ENCODE measurements around the gene MIGA2. TPM values are rescaled to one million over a fixed set of nuclear protein-coding genes. Genes with fewer than 3 reads are reported as not detected.

MIGA2 gene
- total RNA-seq, 2 donors from 2014 or later = 68.3 to 71.3 TPM

DNA sequence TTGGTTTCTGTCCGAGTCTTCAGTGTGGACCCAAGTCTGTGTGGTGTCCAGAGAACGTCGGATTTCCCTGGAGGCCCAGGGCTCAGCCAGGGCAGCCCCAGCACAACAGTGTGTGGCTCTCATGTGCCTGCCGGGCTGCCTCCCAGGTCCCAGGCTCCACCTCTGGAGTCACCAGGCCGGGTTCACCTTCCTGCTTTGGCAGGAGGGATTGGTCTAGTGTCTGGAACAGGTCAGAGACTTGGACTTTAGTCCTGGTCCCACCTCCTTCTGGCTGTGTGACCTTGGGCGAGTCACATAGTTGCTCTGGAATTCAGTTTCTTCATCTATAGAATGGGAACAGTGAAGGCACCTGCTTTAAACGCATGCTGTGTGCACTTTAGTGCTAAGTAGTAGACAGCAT lies 47.7 kb downstream of the MIGA2 start:
- DNase-seq (no peak), ATAC-seq (peak; percentile 27)
- intact Hi-C loops (cut with DNase I, micrococcal nuclease) = no loop called here

DNA sequence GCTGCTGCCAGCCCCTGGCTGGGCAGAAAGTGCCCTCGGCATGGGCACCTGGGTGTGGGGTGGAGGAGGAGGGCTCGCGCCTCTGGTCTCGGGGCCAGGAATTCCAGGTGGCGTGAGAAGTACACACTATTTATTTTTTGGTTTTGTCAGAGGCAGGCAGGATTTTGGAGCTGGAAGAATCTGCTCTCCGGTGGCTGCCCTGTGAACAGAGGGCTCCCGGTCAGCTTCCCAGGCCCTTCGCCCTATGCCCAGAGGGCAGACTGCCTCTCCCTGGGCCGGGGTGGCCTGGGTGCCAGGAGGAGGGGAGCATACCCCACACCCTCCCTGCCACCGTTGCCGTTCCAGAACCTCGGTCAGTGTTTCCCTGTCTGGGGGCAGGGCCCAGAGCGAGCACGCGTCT lies 52.8 kb downstream of the MIGA2 start:
- ATAC-seq = no peak
- intact Hi-C loops (cut with DNase I, micrococcal nuclease) = no loop called here
- DNase-seq = no peak

DNA sequence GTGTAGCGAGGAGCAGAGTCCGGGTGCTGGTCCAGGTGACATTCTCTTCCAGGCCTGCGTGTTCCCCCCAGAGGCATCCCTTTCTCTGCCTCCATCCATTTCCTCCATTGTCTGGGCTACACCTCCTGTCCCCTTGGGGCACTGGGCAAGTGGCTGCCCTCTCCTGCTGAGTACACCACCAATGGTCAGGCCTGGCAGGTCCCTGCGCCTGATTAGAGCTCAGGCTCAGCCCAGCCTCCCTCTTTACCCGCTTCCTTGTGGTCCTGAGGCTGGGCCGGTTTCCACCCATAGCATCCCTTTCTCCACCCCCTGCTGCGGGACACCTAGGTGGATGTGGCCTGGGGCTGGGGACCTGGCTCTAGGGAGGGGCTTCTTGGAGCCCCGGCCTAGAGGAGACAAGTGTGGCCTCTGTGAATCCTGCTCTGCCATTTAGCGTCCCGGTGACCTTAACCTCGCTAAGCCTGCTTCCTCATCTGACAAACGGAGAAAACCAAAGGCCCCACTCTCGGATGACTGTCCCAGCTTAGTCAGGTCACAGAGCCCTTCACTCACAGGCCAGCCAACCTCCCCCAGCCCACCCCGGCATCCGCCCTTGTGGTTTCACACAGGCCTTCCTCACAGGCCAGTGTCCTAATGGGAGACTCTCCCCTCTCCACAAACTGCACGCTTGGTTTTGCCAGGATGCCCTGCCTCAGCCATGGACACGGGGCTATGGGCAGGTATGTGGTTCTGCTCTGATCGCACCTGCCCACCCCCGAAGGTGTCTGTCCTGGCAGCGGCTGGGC lies 57.4 kb downstream of the MIGA2 start:
- no peak for DNase-seq
- intact Hi-C loops (cut with DNase I, micrococcal nuclease) = no loop called here
- ATAC-seq = no peak

DNA sequence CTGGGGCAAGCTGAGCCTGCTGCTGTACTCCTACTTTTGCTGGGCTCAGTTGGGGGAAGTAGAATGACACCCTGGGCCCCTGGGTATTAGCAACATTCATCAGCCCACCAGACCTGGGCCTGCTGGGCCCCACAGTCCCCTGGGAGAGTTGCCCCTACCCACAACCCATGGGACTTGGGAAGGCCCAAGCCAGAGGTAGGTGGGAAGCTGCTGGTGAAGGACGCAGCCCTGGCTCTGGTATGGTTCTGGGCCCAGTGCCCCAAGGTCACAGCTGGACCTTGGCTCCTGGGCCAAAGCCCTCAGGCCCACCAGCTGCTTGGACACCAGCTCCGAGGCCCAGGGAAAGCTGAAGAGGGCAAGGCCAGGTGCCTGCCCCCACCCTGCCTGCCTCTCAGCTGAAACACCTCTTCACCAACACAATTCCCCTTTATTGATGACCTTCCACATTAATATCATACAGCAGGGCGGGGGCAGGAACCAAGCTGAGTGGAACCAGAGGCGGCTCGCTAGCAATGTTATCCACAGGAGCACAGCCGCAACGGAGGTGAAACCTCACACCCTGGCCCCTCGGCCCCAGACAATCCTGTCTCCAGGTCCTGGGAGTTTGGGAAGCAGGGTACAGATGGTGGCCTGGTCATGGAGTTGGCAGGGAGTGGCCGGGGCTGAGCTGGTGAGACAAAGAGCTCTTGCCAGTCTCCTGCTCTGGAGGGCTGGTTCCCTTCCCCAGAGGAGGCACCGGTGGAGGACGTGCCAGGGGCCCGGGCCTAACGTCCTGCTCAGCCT lies 58.2 kb downstream of the MIGA2 start:
- intact Hi-C loops (cut with DNase I, micrococcal nuclease) = no loop called here
- ATAC-seq (no peak), DNase-seq (no peak)

DNA sequence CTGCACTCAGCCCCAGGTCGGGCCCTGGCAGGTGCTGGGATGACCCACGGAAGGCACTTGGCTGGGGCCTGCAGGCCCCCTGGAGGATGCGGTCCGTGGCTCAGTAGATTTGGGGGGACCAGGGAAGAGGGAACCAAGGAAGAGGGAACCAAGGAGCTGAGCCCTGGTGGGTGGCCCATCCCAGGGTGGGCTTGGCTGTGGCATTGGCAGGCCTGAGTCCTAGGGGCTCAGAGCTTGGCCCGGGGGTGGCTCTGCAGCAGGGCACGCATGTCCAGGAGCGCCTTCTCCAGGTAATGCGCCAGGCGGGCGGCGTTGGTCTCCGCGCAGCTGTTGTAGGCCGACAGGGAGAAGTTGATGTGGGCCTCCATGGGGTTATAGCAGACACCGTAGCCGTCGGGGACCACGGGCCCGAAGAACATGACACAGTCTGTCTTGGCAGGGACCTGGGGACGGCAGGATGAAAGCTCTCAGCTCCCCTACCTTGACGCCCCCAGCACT lies 58.8 kb downstream of the MIGA2 start:
- DNase-seq (no peak), ATAC-seq (no peak)
- intact Hi-C loops (cut with DNase I, micrococcal nuclease) = no loop called here

DNA sequence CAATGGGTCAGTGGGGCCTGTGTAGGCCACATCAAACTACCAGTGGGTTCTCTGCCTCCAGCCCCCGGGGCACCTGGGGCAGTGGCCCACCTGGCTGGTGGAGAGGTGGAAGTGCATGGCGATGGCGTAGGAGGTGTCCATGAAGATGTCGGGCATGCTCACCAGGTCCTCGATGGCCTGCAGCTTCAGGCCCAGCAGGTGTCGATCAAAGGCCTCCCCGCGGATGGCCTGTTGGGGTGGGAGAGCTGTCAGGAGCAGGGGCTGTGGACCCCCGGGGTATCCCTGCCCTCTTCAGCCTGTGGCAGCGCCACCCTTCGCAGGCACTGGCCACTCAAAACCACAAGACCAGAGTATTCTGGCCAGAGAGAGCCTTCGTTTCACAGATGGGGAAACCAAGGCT lies 59.5 kb downstream of the MIGA2 start:
- DNase-seq (no peak), ATAC-seq (no peak)
- intact Hi-C loops (cut with DNase I, micrococcal nuclease) = no loop called here

DNA sequence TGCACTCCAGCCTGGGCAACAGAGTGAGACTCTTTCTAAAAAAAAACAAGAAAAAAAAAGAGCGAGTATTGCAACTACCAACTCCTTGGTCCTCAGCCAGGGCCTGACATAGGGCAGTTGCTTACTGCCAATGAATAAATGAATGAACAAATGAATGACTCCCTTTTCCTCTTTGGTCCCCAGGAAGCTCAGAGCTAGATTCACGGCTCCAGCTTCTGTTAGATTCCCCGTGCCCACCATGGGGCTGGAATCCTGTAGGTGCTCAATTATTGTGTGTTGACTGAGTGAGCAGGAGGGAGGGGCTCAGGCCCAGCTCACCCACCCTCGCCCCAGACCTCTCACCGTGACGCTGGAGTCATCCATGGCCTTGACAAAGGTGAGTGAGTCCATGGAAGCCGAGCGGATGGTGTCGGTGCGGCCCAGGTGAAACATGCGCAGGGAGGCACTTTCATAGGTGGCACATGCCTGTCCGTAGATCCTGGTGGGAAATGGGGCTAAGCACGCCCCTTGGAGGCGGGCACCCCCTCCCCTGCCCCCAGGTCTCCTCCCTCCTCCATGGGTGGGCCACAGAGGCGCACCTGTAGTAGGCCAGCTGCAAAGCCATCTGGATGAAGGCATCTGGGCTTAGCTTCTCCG lies 61.4 kb downstream of the MIGA2 start:
- ATAC-seq = no peak
- no peak for DNase-seq
- intact Hi-C loops (cut with DNase I, micrococcal nuclease) = no loop called here

DNA sequence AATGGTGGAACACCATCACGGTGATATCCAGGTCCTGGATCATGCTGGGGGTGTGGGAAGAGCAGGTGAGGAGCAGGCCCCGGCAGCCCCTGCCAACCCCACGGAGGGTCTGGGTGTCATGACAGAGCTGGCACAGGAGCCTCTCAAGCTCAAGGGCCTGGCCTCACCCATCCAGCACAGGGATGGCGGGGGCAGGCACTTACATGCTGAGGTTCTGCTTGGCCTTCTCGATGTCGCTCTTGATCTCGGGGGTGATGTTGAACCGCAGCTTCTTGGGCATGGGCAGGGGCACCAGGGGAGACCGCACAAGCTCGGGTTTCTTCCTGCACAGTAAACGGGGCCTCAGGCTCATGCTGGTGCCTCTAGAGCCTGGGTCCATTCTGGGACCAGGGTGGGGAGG lies 61.9 kb downstream of the MIGA2 start:
- ATAC-seq (no peak), DNase-seq (no peak)
- intact Hi-C loops (cut with DNase I, micrococcal nuclease) = no loop called here

DNA sequence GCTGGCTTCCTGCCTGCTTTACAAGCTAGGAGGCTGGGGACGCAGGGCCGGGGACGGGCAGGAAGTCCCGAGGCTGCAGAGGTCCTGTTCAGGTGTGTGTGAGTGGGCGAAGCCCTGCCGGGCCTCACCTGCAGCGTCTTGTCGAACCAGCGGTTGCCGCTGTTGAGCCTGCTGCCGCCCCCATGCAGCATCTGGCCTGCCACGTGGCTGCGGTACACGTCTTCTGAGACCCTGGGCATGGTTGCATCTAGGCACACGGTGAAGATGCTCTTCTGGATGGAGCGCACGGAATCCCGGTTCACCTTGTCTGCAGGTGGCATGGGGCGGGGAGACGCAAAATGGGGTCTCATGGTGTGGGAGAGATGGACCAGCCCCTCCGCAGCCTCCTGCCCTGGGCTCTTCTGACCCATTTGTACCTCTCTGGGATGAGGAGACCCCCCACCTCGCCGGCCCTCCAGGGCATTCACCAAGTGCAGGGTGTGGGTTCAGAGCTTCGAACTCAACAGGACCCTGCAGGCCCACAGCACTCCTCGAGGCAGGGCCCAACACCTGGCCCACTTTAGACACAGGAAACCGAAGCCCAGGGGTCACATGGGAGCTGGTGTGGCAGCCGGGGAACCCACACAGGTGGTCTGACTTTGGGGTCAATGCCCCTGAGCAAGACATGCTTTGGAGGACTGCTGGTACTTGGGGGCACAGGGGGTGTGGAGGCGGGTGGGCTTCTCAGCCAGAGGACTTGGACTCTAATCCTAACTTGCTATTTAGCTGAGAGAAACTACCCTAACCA lies 64.2 kb downstream of the MIGA2 start:
- no peak for DNase-seq
- intact Hi-C loops (cut with DNase I, micrococcal nuclease) = no loop called here

DNA sequence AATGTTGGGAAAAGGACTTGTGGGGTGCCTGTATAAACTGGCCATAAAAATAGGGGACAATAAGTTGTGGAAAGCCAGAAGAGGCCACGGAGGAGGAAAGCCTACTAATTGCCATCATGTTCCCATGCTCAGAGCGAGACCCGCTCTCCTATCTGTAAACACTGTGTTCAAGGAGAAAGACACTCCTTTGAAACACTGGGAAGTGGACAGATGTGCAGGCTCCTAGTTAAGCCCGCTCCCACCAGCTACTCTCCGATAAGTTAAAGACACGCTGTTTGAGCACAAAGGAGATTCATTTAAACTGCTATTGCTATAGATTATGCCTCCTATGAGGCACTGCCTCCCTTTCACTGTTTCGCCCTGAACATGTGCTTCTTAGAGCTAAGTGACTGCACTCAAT lies 64.9 kb downstream of the MIGA2 start:
- ATAC-seq (no peak), DNase-seq (no peak)
- intact Hi-C loops (cut with DNase I, micrococcal nuclease) = no loop called here

More for the DNA sequence above, 64.2 kb downstream of the MIGA2 start:
- no peak for ATAC-seq

DNA sequence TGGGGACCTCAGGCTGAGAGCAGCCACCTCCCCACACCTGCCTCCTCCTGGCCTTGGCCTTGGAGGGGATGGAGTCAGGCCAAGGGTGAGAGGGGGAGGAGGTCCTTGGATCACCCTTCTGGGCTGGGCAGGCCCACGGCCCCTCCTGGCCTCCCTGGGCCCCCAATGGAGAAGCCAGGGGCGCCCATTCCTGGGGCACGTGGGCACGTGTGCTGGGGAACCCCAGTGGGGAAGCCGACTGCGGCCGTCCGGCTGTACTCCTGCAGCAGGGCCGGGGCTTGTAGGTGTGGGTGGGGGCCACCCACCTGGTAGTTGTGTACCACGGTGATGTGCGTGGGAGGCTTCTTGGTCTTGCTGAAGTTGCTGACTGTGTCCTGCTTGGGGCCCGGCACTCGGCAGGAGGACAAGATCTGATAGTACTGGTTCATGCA lies 65.7 kb downstream of the MIGA2 start:
- ATAC-seq (no peak), DNase-seq (no peak)
- intact Hi-C loops (cut with DNase I, micrococcal nuclease) = no loop called here

DNA sequence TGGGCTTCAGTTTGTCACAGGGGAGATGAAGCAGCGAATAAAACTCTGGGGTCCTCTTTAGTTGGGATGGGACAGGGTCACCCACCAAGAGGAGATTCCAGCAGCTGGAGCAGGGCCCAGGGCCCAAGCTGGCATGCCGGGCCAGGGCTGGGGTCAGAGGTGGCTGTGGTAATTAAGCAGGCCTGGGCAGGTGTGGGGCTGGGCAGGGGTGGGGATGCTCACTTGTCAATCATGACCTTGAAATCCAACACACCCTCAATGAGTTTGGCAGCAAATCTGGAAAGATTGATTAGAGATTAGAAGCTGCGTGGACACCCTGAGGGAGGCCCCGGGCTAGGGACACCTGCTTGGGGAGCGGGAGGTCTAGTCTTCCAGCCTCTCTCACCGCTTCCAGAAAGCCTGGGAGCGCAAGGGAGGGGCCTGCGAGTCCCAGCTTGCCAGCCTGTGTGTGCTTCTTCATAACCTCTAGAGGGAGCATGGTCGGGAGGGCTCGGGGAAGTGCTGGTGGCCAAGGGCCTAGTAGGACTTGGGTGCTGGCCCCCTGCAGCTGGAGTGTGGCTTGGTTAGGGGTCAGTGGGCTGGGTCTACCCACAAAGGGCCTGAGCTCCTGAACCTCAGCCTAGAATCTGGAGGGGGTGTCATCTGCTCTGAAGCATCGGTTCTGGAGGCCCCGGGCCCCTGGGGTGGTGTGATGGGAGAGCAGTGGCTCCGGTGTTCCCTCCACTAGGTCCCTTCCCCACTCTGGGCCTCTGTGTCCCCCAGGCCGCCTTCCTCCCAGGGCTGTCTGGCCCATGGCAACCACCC lies 66.6 kb downstream of the MIGA2 start:
- DNase-seq (peak in 1 of 2 donors; percentile 61), ATAC-seq (peak; percentile 82)
- intact Hi-C loops (cut with DNase I, micrococcal nuclease) = no loop called here

DNA sequence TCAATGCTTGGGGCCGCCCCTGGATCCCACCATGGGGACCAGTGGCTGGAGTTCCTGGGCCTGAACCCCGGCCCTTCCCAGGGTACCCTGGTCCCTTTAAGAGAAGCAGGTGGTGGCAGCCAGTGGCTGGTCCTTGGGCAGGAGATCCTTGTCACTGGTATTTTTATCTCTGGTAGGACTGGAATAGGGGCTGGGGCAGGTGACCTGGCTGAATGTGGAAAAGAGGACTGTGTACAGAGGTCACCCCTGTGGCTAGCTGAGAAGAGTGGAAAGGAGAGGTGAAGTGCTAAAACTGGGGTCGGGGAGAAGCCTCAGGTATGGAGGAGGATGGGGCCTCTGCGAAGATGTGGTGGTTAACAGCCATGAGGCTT lies 67.2 kb downstream of the MIGA2 start:
- DNase-seq = no peak
- no peak for ATAC-seq
- intact Hi-C loops (cut with DNase I, micrococcal nuclease) = no loop called here

DNA sequence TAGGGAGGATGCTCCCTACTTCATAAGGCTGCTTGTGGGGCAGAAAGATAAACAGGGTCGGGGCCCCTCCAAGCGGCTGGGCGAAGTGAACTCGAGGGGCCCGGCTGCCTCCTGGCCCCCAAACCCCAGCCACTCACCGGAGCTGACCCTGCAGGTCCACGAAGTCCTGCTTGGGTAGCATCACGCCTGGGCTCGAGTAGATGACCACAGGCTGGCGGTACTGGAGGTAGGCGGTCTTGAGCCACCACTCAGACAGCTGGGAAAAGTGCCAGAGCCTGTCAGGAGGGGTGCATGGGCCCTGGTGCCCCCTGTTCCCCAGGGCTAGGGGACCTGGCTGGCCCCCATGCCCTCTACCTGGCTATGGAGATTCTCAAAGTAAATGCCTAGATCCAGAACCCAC lies 67.6 kb downstream of the MIGA2 start:
- intact Hi-C loops (cut with DNase I, micrococcal nuclease) = no loop called here
- DNase-seq (no peak), ATAC-seq (no peak)

DNA sequence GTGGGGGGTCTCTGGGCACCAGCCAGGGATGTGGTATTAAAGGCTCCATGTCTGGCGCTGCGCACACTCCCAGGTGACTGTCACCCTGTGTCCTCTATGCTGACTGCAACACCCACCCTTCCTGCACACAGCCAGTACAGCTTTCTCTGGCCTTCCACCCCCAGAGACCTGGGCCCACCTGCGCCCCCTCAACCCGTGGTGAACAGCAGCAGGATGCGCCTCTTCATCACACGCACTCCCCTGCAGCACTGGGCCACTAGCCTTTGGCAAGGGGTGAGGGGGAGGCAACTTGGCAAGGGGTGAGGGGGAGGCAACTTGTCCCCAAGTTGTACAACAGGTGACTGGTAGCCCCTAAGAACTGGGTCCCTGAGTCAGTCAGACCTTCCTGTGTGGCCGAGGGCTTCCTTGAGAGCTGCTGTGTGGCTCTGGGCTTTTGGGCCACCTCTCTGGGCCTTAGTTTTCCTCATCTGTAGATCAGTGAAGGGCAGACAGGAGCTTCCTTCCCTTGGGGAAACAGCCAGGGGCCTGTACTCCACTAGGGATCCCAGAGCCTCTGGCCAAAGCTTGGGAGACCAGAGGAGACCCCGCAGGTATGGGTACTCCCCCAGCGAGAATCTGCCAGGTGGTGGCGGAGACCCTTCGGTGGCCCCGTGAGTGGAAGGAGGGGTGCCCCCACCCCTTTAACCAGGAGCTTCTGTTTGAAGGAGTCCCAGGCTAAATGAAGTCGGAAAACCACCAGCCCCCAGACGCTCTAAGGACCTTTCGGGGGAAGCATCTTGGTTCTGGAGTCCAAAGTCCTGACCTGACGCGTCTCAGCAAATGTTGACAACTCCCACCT lies 69.7 kb downstream of the MIGA2 start:
- no peak for DNase-seq
- intact Hi-C loops (cut with DNase I, micrococcal nuclease) = no loop called here
- no peak for ATAC-seq

DNA sequence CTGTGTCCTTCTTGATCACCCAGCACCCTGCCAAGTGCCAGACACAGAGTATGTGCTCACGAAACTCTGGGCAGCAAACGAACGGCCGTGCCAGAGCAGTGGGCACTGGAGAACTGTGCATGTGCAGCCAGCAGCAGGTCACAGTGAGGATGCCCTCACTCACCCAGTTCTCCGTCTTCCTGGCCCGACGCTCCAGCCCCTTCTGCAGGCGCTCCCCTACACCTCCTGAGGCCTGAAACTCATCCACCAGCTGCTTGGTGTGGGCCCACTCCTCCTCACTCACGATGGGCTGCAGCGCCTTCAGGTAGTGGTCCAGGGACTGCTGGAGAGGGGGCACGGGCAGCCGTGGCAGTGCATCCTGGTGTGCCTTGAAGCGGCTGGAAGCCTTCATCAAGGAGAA lies 71.2 kb downstream of the MIGA2 start:
- ATAC-seq (no peak), DNase-seq (no peak)
- intact Hi-C loops (cut with DNase I, micrococcal nuclease) = no loop called here

DNA sequence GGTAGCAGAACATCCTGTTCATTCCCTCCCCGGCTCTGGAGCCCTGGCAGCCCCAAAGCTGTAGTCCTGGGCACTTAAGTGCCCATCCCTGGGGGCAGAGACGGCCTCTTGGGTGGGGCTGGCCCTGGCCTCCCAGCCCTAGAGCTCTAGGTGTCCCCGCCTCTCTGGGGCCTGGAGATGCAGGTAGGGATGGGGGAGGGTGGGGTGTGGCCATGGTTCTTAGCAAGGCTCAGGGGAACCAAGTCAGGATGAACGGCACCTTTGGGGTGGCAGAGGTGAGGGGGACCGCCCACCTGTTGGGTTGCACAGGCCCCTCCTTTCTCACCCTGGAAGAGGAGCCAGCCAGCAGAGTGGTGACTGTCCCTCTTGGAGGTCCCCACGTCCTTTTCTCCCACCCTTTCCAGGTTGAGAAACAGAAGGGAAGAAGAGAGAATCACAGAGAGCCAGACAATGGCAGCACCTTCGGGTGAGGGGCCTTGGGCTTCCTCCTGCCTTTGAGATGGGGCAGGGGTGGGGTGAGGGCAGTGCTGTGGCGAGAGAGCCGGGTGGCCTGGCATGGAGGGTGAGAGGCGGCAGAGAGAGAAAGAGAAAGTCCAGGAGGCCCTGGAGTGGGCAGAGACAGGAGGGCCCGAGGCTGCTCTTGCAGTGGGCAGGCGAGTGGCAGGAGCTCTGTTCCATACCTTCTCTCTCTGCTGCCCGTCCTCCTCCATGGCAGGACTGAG lies 71.8 kb downstream of the MIGA2 start:
- peak in 1 of 2 donors; percentile 28 for DNase-seq
- no peak for ATAC-seq
- intact Hi-C loops (cut with DNase I, micrococcal nuclease) = no loop called here

Measured in left colon (tissue), 2 donors.